Ascending aorta (tissue), 2 donors: ENCODE data around the gene BIRC2. TPM values are rescaled to one million over a fixed set of nuclear protein-coding genes. Genes with fewer than 3 reads are reported as not detected.
"Not testable (repeated sequence)": the region's sequence is repeated elsewhere in the genome, so short reads cannot be mapped to it uniquely, and the experiment has no call there.

Experiments
- DNase-seq, 2 donors: peaks; one replicate each; pipeline ENCODE4 v3.0.0-alpha.2; 2019; ENCODE audit warnings: low spot score in 2 of 2
- H3K27ac ChIP-seq, 2 donors: fragments of 200-600 bp; sonication (generic); one replicate each; pipeline ENCODE4 v1.5.1; 2016 to 2017; ENCODE audit warnings: mild to moderate bottlenecking in 1 of 2
- H3K27me3 ChIP-seq: fragments of 200-600 bp; sonication (generic); one replicate; pipeline ENCODE4 v1.5.1; 2017
- H3K36me3 ChIP-seq, 2 donors: fragments of 200-600 bp; sonication (generic); one replicate each; pipeline ENCODE4 v1.5.1; 2016
- H3K4me1 ChIP-seq, 2 donors: fragments of 200-600 bp; sonication (generic); one replicate each; pipeline ENCODE4 v1.5.1; 2016 to 2017; ENCODE audit warnings: mild to moderate bottlenecking in 1 of 2
- H3K4me3 ChIP-seq, 2 donors: fragments of 200-600 bp; sonication (generic); one replicate each; pipeline ENCODE4 v1.5.1; 2016 to 2017; ENCODE audit warnings: mild to moderate bottlenecking in 1 of 2
- H3K9me3 ChIP-seq, 2 donors: fragments of 200-600 bp; sonication (generic); one replicate each; pipeline ENCODE4 v1.5.1; 2016
- CTCF ChIP-seq, 3 experiments: fragments of 200-600 bp in 2 of 3; fragments of 450-650 bp in 1 of 3; sonication (generic) in 2 of 3; IDR thresholded peaks; one replicate each; pipeline ENCODE4 v1.5.1; 2016 to 2019; ENCODE audit warnings: antibody characterized with exemption in 3 of 3, mild to moderate bottlenecking in 1 of 3, moderate library complexity in 1 of 3
- intact Hi-C: fragments of 100-400 bp; cut with DNase I; formaldehyde crosslinking; loops from one replicate; pipeline ENCODE4 v1.15.1; 2023
- total RNA-seq: library from RNA; depleted of rRNA; stranded (reverse); fragments of >200 nt; gene quantifications from one replicate; pipeline ENCODE4 v1.1.0, GENCODE V29; 2016

The BIRC2 gene
- total RNA-seq, 1 donor from 2014 or later: 27.7 TPM

GRCh38 chr11:102325088-102325487 is 21.9 kb upstream of the BIRC2 start:
- no peak for DNase-seq
- intact Hi-C loops: no loop called here
- no peak overlapping the region for H3K4me3 ChIP-seq
- peaks cover 0 to 7% of the 10 kb centered on the region in 2 donors for H3K4me1 ChIP-seq
- no peak for TF ChIP-seq CTCF (IDR thresholded peaks at IDR 0.05)
- H3K27ac ChIP-seq: no peak overlapping the region
- H3K9me3 ChIP-seq: no peaks in the 10 kb centered on the region
- H3K36me3 ChIP-seq: peaks cover 6 to 30% of the 10 kb centered on the region in 2 donors
- no peaks in the 10 kb centered on the region for H3K27me3 ChIP-seq

GRCh38 chr11:102328748-102329147 is 18.3 kb upstream of the BIRC2 start:
- intact Hi-C loops: no loop called here
- TF ChIP-seq CTCF (IDR thresholded peaks at IDR 0.05): no peak
- H3K27me3 ChIP-seq: no peaks in the 10 kb centered on the region
- H3K4me3 ChIP-seq: no peak overlapping the region
- no peaks in the 10 kb centered on the region for H3K9me3 ChIP-seq
- peaks cover 13 to 52% of the 10 kb centered on the region in 2 donors for H3K36me3 ChIP-seq
- DNase-seq: no peak
- no peak overlapping the region for H3K27ac ChIP-seq
- no peaks in the 10 kb centered on the region for H3K4me1 ChIP-seq

GRCh38 chr11:102330231-102330630 is 16.8 kb upstream of the BIRC2 start:
- no peaks in the 10 kb centered on the region for H3K9me3 ChIP-seq
- intact Hi-C loops: no loop called here
- H3K27ac ChIP-seq: no peak overlapping the region
- no peak overlapping the region for H3K4me3 ChIP-seq
- peaks cover 13 to 52% of the 10 kb centered on the region in 2 donors for H3K36me3 ChIP-seq
- H3K27me3 ChIP-seq: no peaks in the 10 kb centered on the region
- no peak for DNase-seq
- H3K4me1 ChIP-seq: no peaks in the 10 kb centered on the region
- TF ChIP-seq CTCF (IDR thresholded peaks at IDR 0.05): no peak

- no peak overlapping the region for H3K27ac ChIP-seq
- H3K27me3 ChIP-seq: no peaks in the 10 kb centered on the region
- H3K36me3 ChIP-seq: peaks cover 13 to 58% of the 10 kb centered on the region in 2 donors
- intact Hi-C loops: no loop called here
- H3K4me1 ChIP-seq: no peaks in the 10 kb centered on the region
- DNase-seq: no peak
- no peak for TF ChIP-seq CTCF (IDR thresholded peaks at IDR 0.05)
- no peak overlapping the region for H3K4me3 ChIP-seq
- no peaks in the 10 kb centered on the region for H3K9me3 ChIP-seq
Observed at GRCh38 chr11:102331341-102331740, 15.7 kb upstream of the BIRC2 start.

GRCh38 chr11:102332611-102332994 is 14.4 kb upstream of the BIRC2 start:
- Histone ChIP-seq H3K9me3 (no peaks in the 10 kb centered on the region), H3K4me1 (no peaks in the 10 kb centered on the region), H3K36me3 (peaks cover 13 to 56% of the 10 kb centered on the region in 2 donors), H3K27me3 (no peaks in the 10 kb centered on the region), H3K27ac (no peak overlapping the region), H3K4me3 (no peak overlapping the region)
- intact Hi-C loops: no loop called here
- DNase-seq: no peak
- no peak for TF ChIP-seq CTCF (IDR thresholded peaks at IDR 0.05)

- Histone ChIP-seq H3K36me3 (peaks cover 0 to 14% of the 10 kb centered on the region in 2 donors), H3K27me3 (no peaks in the 10 kb centered on the region), H3K4me3 (no peak overlapping the region), H3K9me3 (no peaks in the 10 kb centered on the region), H3K4me1 (no peaks in the 10 kb centered on the region), H3K27ac (no peak overlapping the region)
- intact Hi-C loops: no loop called here
- TF ChIP-seq CTCF (IDR thresholded peaks at IDR 0.05): no peak
- no peak for DNase-seq
Observed at GRCh38 chr11:102338479-102339010, 8.5 kb upstream of the BIRC2 start.

- H3K4me3 ChIP-seq, H3K9me3 ChIP-seq, H3K36me3 ChIP-seq, H3K27me3 ChIP-seq, DNase-seq, H3K4me1 ChIP-seq, H3K27ac ChIP-seq: not testable (repeated sequence)
- intact Hi-C loops: loop anchor here (10.0 kb wide), 2 partner anchors 323 to 427 kb away; partner anchors contain the start of genes ANGPTL5 and CEP126
Observed at GRCh38 chr11:102341311-102341710, 5.7 kb upstream of the BIRC2 start.
